ENCODE data around the gene TOP3A. TPM values are rescaled to one million over a fixed set of nuclear protein-coding genes. Genes with fewer than 3 reads are reported as not detected.

TOP3A gene
- total and polyA plus RNA-seq, 12 donors = 17.8 to 59.6 (median 30.0) TPM

DNA sequence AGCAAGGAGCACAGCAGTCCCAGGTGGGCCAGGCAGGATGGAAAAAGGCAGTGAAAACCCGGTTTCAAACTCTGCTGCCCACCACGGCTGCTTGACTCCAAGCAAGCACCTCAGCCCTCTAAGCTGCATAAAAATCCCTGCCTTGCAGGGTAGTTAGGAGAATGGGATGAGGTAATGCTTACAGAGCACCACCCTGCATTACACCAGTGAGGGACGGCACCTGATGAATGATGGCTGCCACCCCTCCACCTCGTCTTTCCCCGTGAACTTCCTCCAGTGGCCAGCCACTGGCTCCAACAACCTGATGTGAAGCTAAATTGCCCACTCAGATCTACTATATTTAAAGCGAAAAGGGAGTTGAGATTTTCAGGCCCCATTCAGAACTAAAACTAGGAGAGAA is 33.0 kb downstream of the TOP3A start:
- no peak overlapping the region for H3K4me3 ChIP-seq
- DNase-seq = no peak
- intact Hi-C loops (cut with DNase I) = no loop called here
- H3K36me3 ChIP-seq (replicated peaks in 1 of 2) = peaks cover 0 to 91% of the 10 kb centered on the region in 2 donors
- H3K27ac ChIP-seq = no peak overlapping the region
- 89 to 93% (median 93%) methylated on average over 5 to 6 of the region's 6 CpGs for WGBS, 4 donors
- H3K4me1 ChIP-seq (replicated peaks in 1 of 2) = no peaks in the 10 kb centered on the region
- TF ChIP-seq, protein P1, sequence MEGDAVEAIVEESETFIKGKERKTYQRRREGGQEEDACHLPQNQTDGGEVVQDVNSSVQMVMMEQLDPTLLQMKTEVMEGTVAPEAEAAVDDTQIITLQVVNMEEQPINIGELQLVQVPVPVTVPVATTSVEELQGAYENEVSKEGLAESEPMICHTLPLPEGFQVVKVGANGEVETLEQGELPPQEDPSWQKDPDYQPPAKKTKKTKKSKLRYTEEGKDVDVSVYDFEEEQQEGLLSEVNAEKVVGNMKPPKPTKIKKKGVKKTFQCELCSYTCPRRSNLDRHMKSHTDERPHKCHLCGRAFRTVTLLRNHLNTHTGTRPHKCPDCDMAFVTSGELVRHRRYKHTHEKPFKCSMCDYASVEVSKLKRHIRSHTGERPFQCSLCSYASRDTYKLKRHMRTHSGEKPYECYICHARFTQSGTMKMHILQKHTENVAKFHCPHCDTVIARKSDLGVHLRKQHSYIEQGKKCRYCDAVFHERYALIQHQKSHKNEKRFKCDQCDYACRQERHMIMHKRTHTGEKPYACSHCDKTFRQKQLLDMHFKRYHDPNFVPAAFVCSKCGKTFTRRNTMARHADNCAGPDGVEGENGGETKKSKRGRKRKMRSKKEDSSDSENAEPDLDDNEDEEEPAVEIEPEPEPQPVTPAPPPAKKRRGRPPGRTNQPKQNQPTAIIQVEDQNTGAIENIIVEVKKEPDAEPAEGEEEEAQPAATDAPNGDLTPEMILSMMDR (IDR thresholded peaks at IDR 0.05) = no peak
- no peak for TF ChIP-seq POLR2A (IDR thresholded peaks at IDR 0.05)
- H3K9me3 ChIP-seq (replicated peaks in 1 of 3) = no peaks in the 10 kb centered on the region
- H3K27me3 ChIP-seq = no peaks in the 10 kb centered on the region

DNA sequence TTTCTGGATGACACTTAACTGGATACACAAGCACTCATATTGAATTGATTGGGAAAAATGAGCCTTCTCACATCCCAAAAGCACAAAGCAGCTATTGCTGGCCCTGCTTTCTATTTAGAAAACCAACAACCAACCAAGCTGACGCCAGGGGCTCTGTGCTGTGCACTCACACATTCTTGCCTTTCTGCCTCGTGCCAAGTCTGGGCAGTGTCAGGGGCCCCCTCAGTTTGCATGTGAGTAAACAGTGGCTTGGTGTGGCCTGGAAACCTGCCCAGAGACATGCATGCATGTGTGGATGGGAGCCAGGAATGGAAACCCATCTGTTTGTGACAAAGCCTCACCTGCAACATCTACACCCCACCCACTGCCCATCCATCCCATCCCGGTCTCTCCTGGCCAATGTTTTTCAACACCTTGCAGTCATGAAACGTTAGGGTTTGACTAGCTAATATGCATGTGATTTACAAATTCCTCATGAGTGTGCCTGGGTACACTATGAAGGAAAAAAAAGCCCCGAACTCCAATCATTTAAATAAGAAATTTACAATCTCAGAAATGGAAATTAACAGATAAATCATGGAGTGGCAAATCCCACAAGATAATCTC is 33.9 kb downstream of the TOP3A start:
- 75 to 86% (median 77%) methylated on average over 4 to 5 of the region's 5 CpGs for WGBS, 4 donors
- TF ChIP-seq, protein P1 (IDR thresholded peaks at IDR 0.05) = no peak
- TF ChIP-seq POLR2A (IDR thresholded peaks at IDR 0.05) = no peak
- H3K27ac ChIP-seq = no peak overlapping the region
- intact Hi-C loops (cut with DNase I) = no loop called here
- no peak overlapping the region for H3K4me3 ChIP-seq
- H3K4me1 ChIP-seq (replicated peaks in 1 of 2) = no peaks in the 10 kb centered on the region
- peaks cover 0 to 96% of the 10 kb centered on the region in 2 donors for H3K36me3 ChIP-seq (replicated peaks in 1 of 2)
- no peaks in the 10 kb centered on the region for H3K9me3 ChIP-seq (replicated peaks in 1 of 3)
- H3K27me3 ChIP-seq = no peaks in the 10 kb centered on the region
- no peak for DNase-seq

DNA sequence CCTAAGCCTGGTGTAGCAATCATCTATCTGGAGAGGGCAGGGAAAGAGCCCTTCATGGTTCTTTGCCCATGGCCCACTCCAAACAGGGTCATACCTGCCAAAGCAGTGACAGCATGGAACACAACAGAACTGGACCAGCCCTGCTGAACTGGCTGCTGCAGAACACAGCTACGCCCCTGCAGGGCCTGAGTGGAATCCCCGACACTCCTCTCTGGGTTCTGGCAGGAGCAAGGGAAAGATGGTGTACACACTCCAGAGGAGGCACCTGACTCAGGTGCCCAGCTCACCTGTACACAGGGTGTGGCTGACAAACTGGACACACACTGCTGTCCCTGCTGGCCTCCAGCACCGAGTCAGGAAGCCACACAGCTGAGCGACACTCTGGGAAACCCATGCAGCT is 34.5 kb downstream of the TOP3A start:
- Histone ChIP-seq H3K27me3 (no peaks in the 10 kb centered on the region), H3K27ac (no peak overlapping the region), H3K9me3 (replicated peaks in 1 of 3) (no peaks in the 10 kb centered on the region), H3K4me3 (no peak overlapping the region), H3K4me1 (replicated peaks in 1 of 2) (no peaks in the 10 kb centered on the region), H3K36me3 (replicated peaks in 1 of 2) (peaks cover 0 to 90% of the 10 kb centered on the region in 2 donors)
- intact Hi-C loops (cut with DNase I) = no loop called here
- 94 to 100% (median 95%) methylated on average over 4 of the region's 4 CpGs for WGBS, 4 donors
- TF ChIP-seq, protein P1 (IDR thresholded peaks at IDR 0.05) = no peak
- no peak for TF ChIP-seq POLR2A (IDR thresholded peaks at IDR 0.05)
- DNase-seq = no peak

DNA sequence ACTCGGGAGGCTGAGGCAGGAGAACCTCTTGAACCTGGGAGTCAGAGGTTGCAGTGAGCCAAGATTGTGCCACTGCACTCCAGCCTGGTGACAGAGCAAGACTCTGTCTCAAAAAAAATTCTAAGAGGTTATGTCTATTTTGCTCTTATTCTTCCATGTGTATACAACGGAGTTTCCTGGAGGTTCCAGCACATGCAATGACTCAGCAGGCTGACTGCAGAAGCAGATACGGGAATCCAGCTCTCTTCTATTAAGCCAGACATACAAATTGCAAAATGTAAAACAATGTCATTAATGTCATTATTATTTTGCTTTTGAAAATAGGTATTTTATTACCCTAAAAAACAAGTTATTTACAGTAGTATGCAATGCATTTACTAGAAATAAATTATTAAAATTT is 35.9 kb downstream of the TOP3A start:
- intact Hi-C loops (cut with DNase I) = no loop called here
- Histone ChIP-seq H3K36me3 (replicated peaks in 1 of 2) (peaks cover 0 to 85% of the 10 kb centered on the region in 2 donors), H3K4me1 (replicated peaks in 1 of 2) (no peaks in the 10 kb centered on the region), H3K9me3 (replicated peaks in 1 of 3) (no peaks in the 10 kb centered on the region), H3K27ac (no peak overlapping the region), H3K27me3 (no peaks in the 10 kb centered on the region), H3K4me3 (no peak overlapping the region)
- WGBS, 4 donors = 77 to 87% (median 82%) methylated on average over 3 of the region's 3 CpGs
- DNase-seq = no peak
- TF ChIP-seq, protein P1 (IDR thresholded peaks at IDR 0.05) = no peak
- no peak for TF ChIP-seq POLR2A (IDR thresholded peaks at IDR 0.05)
